GM23338 (cell line): Measurements from ENCODE around the gene ICAM3. TPM values are rescaled to one million over a fixed set of nuclear protein-coding genes. Genes with fewer than 3 reads are reported as not detected.

Source experiments
- ATAC-seq: fragments of 200-7000 bp; cut with Tn5 transposase; 3 replicates; pipeline ENCODE4 v1.9.1; 2020
- DNase-seq: peaks from one replicate; pipeline ENCODE4 v3.0.0-alpha.2; 2015; ENCODE audit warnings: low spot score
- H2AFZ ChIP-seq: fragments of 200-600 bp; sonication (generic); 2 replicates; pipeline ENCODE4 v1.8.0; 2016; ENCODE audit warnings: antibody characterized with exemption, mild to moderate bottlenecking, moderate library complexity
- H3F3A ChIP-seq: fragments of 200-600 bp; sonication (generic); replicated peaks from 2 replicates; pipeline ENCODE4 v1.8.0; 2017; ENCODE audit warnings: antibody characterized with exemption, mixed run types, low read depth
- H3K27ac ChIP-seq: fragments of 200-600 bp; sonication (generic); 2 replicates; pipeline ENCODE4 v1.6.1; 2016; ENCODE audit warnings: low read depth
- H3K27me3 ChIP-seq: fragments of 200-600 bp; sonication (generic); 2 replicates; pipeline ENCODE4 v1.8.0; 2016; ENCODE audit warnings: mild to moderate bottlenecking, mixed run types, moderate library complexity; ENCODE audit not compliant: insufficient read depth
- H3K36me3 ChIP-seq: fragments of 200-600 bp; sonication (generic); 2 replicates; pipeline ENCODE4 v1.8.0; 2016; ENCODE audit warnings: mild to moderate bottlenecking; ENCODE audit not compliant: insufficient read depth
- H3K4me1 ChIP-seq: fragments of 200-600 bp; sonication (generic); 2 replicates; pipeline ENCODE4 v1.8.0; 2016; ENCODE audit warnings: mild to moderate bottlenecking, moderate library complexity; ENCODE audit not compliant: insufficient read depth
- H3K4me2 ChIP-seq: fragments of 200-600 bp; sonication (generic); 2 replicates; pipeline ENCODE4 v1.7.1; 2017; ENCODE audit warnings: mixed run types
- H3K4me3 ChIP-seq: fragments of 200-600 bp; sonication (generic); 2 replicates; pipeline ENCODE4 v1.6.1; 2016; ENCODE audit warnings: mixed run types
- H3K79me2 ChIP-seq: fragments of 200-600 bp; sonication (generic); replicated peaks from 2 replicates; pipeline ENCODE4 v1.8.0; 2017; ENCODE audit warnings: mild to moderate bottlenecking; ENCODE audit not compliant: insufficient read depth
- H3K9me2 ChIP-seq: fragments of 200-600 bp; sonication (generic); 2 replicates; pipeline ENCODE4 v1.8.0; 2017; ENCODE audit not compliant: insufficient read depth
- H4K20me1 ChIP-seq: fragments of 200-600 bp; sonication (generic); replicated peaks from 2 replicates; pipeline ENCODE4 v1.8.0; 2017; ENCODE audit warnings: mild to moderate bottlenecking; ENCODE audit not compliant: insufficient read depth
- H3K27ac Mint-ChIP-seq: 2 replicates; pipeline ENCODE4 v1.8.0; 2020; ENCODE audit warnings: inconsistent platforms, mild to moderate bottlenecking, moderate library complexity, mixed read lengths
- H3K27me3 Mint-ChIP-seq: 3 replicates; pipeline ENCODE4 v1.8.0; 2022; ENCODE audit warnings: low read depth, mild to moderate bottlenecking, moderate library complexity, mixed read lengths, inconsistent platforms; ENCODE audit not compliant: insufficient read depth, poor library complexity
- H3K36me3 Mint-ChIP-seq: 3 replicates; pipeline ENCODE4 v1.8.0; 2021; ENCODE audit warnings: low read depth, mild to moderate bottlenecking, inconsistent platforms, moderate library complexity, mixed read lengths
- H3K4me1 Mint-ChIP-seq: 3 replicates; pipeline ENCODE4 v1.8.0; 2020; ENCODE audit warnings: mild to moderate bottlenecking, inconsistent platforms, mixed read lengths
- H3K4me3 Mint-ChIP-seq: 3 replicates; pipeline ENCODE4 v1.8.0; 2021; ENCODE audit warnings: moderate library complexity, mild to moderate bottlenecking, inconsistent platforms, mixed read lengths
- H3K9me3 Mint-ChIP-seq: 3 replicates; pipeline ENCODE4 v1.8.0; 2020; ENCODE audit warnings: moderate library complexity, mild to moderate bottlenecking, inconsistent platforms, mixed read lengths
- CREB1 ChIP-seq: fragments of 250-450 bp; sonication (Bioruptor Pico); IDR thresholded peaks from 2 replicates; pipeline ENCODE4 v1.5.0; 2020; ENCODE audit warnings: low read depth, mild to moderate bottlenecking, moderate library complexity
- CTCF ChIP-seq, 2 experiments: fragments of 200-600 bp in 1 of 2; sonication (generic) in 1 of 2; conservative IDR thresholded peaks; 2 replicates each; pipeline versions ENCODE4 v1.5.1 to v1.6.1; 2016 to 2017; ENCODE audit warnings: antibody characterized with exemption in 2 of 2, low read depth in 2 of 2, mild to moderate bottlenecking in 2 of 2, moderate library complexity in 1 of 2
- EZH2phosphoT487 ChIP-seq: fragments of 200-600 bp; sonication (generic); IDR thresholded peaks from one replicate; pipeline ENCODE4 v1.8.1; 2018; ENCODE audit warnings: antibody characterized with exemption; ENCODE audit not compliant: unreplicated experiment
- JUNB ChIP-seq: IDR thresholded peaks from one replicate; pipeline ENCODE4 v1.6.1; 2016; ENCODE audit warnings: antibody characterized with exemption; ENCODE audit not compliant: unreplicated experiment
- NANOG ChIP-seq: IDR thresholded peaks from 2 replicates; pipeline ENCODE4 v1.6.1; 2016; ENCODE audit warnings: antibody characterized with exemption, borderline replicate concordance
- REST ChIP-seq: IDR thresholded peaks from one replicate; pipeline ENCODE4 v1.6.1; 2018; ENCODE audit warnings: antibody characterized with exemption; ENCODE audit not compliant: unreplicated experiment
- ZNF331 ChIP-seq: fragments of 250-450 bp; sonication (Bioruptor Pico); IDR thresholded peaks from 2 replicates; pipeline ENCODE4 v1.5.0; 2020; ENCODE audit warnings: low read depth, mild to moderate bottlenecking, moderate library complexity
- ZNF462 ChIP-seq: fragments of 250-450 bp; sonication (Bioruptor Pico); IDR thresholded peaks from 2 replicates; pipeline ENCODE4 v1.5.0; 2020; ENCODE audit warnings: mild to moderate bottlenecking, moderate library complexity
- polyA plus RNA-seq: library from polyadenylated mRNA; unstranded; fragments of >200 nt; fragmentation: Nextera tagmentation; extraction: Ambion mirVana; gene quantifications from 2 replicates; pipeline ENCODE4 v1.2.1, GENCODE V29; 2016
- total RNA-seq: library from RNA; depleted of rRNA; stranded (reverse); fragments of >200 nt; shearing (Covaris generic); gene quantifications from 2 replicates; pipeline ENCODE4 v1.2.3, GENCODE V29; 2014

ICAM3 gene
- total and polyA plus RNA-seq, 2 experiments from 2014 or later = 9.6 to 14.7 TPM

- Histone ChIP-seq H3K27me3 (peaks cover 41% of the 10 kb centered on the region), H3K36me3 (no peaks in the 10 kb centered on the region), H3K27ac (no peak overlapping the region), H3K4me3 (no peak overlapping the region), H2AFZ (no peak overlapping the region), H3K9me2 (no peaks in the 10 kb centered on the region), H3K79me2 (no peaks in the 10 kb centered on the region), H3K4me2 (no peak overlapping the region), H3K4me1 (peaks cover 11% of the 10 kb centered on the region; the same call in 1 of the 2 replicates), H3F3A (peaks cover 7% of the 10 kb centered on the region; the same call in 1 of the 2 replicates), H4K20me1 (no peaks in the 10 kb centered on the region; the same call in none of the 2 replicates)
- Mint-ChIP-seq H3K36me3 (peaks cover 8% of the 10 kb centered on the region; the same call in 2 of the 3 replicates), H3K4me1 (peaks cover 17% of the 10 kb centered on the region; the same call in 2 of the 3 replicates), H3K27ac (no peak overlapping the region), H3K27me3 (peaks cover 39% of the 10 kb centered on the region), H3K9me3 (peaks cover 3% of the 10 kb centered on the region; the same call in 1 of the 3 replicates), H3K4me3 (no peak overlapping the region)
- no peak for DNase-seq
- no peak for TF ChIP-seq CTCF (conservative IDR thresholded peaks at IDR 0.05; ENCODE audit: low read depth in 2 of 2)
- ATAC-seq = no peak
These were observed 54.5 kb downstream of the ICAM3 start for GRCh38 chr19:10284960-10285278.

GRCh38 chr19:10284065-10284959 lies 55.1 kb downstream of the ICAM3 start:
- Mint-ChIP-seq H3K36me3 (peaks cover 8% of the 10 kb centered on the region; the same call in 2 of the 3 replicates), H3K4me1 (peaks cover 17% of the 10 kb centered on the region; the same call in 2 of the 3 replicates), H3K4me3 (no peak overlapping the region), H3K27ac (no peak overlapping the region), H3K9me3 (peaks cover 3% of the 10 kb centered on the region; the same call in 1 of the 3 replicates), H3K27me3 (peaks cover 33% of the 10 kb centered on the region)
- Histone ChIP-seq H3K27ac (no peak overlapping the region), H3K27me3 (peaks cover 34% of the 10 kb centered on the region), H3F3A (peaks cover 6% of the 10 kb centered on the region; the same call in 1 of the 2 replicates), H3K4me1 (peaks cover 11% of the 10 kb centered on the region; the same call in 1 of the 2 replicates), H3K4me2 (no peak overlapping the region), H3K4me3 (no peak overlapping the region), H4K20me1 (no peaks in the 10 kb centered on the region; the same call in none of the 2 replicates), H3K36me3 (no peaks in the 10 kb centered on the region), H3K9me2 (no peaks in the 10 kb centered on the region), H3K79me2 (no peaks in the 10 kb centered on the region), H2AFZ (no peak overlapping the region)
- no peak for ATAC-seq
- no peak for DNase-seq
- no peak for TF ChIP-seq JUNB
- no peak for TF ChIP-seq ZNF331 (CRISPR knock-in tag)
- TF ChIP-seq ZNF462 = no peak
- TF ChIP-seq NANOG = no peak
- no peak for TF ChIP-seq CREB1 (CRISPR knock-in tag)
- TF ChIP-seq REST = no peak
- no peak for TF ChIP-seq EZH2phosphoT487
